Measurements from ENCODE around the gene GLIS1.

The GLIS1 gene

GRCh38 chr1:53736290-53736689, 2.7 kb downstream of the GLIS1 start:
- no peak for DNase-seq (ENCODE audit: low read depth in 2 of 2, low spot score in 1 of 2)

- DNase-seq (ENCODE audit: low read depth in 2 of 2, low spot score in 1 of 2), result no peak
Observed at GRCh38 chr1:53735681-53736080, 3.3 kb downstream of the GLIS1 start.

GRCh38 chr1:53735261-53735660, 3.7 kb downstream of the GLIS1 start:
- DNase-seq (ENCODE audit: low read depth in 2 of 2, low spot score in 1 of 2), result no peak

- no peak for DNase-seq (ENCODE audit: low read depth in 2 of 2, low spot score in 1 of 2)
Observed at GRCh38 chr1:53734650-53735211, 4.2 kb downstream of the GLIS1 start.

GRCh38 chr1:53733975-53734649, 4.9 kb downstream of the GLIS1 start:
- no peak for DNase-seq (ENCODE audit: low read depth in 2 of 2, low spot score in 1 of 2)

GRCh38 chr1:53733447-53733931, 5.5 kb downstream of the GLIS1 start:
- no peak for DNase-seq (ENCODE audit: low read depth in 2 of 2, low spot score in 1 of 2)

GRCh38 chr1:53732912-53733317, 6.0 kb downstream of the GLIS1 start:
- no peak for DNase-seq (ENCODE audit: low read depth in 2 of 2, low spot score in 1 of 2)

GRCh38 chr1:53732409-53732808, 6.6 kb downstream of the GLIS1 start:
- DNase-seq (ENCODE audit: low read depth in 2 of 2, low spot score in 1 of 2), result no peak

- DNase-seq (ENCODE audit: low read depth in 2 of 2, low spot score in 1 of 2), result no peak
Observed at GRCh38 chr1:53731779-53732305, 7.1 kb downstream of the GLIS1 start.

GRCh38 chr1:53731043-53731600, 7.8 kb downstream of the GLIS1 start:
- DNase-seq (ENCODE audit: low read depth in 2 of 2, low spot score in 1 of 2), result no peak

GRCh38 chr1:53730224-53730865, 8.6 kb downstream of the GLIS1 start:
- no peak for DNase-seq (ENCODE audit: low read depth in 2 of 2, low spot score in 1 of 2)

GRCh38 chr1:53729456-53730223, 9.3 kb downstream of the GLIS1 start:
- no peak for DNase-seq (ENCODE audit: low read depth in 2 of 2, low spot score in 1 of 2)

GRCh38 chr1:53728702-53729455, 10.1 kb downstream of the GLIS1 start:
- no peak for DNase-seq (ENCODE audit: low read depth in 2 of 2, low spot score in 1 of 2)

GRCh38 chr1:53728196-53728595, 10.8 kb downstream of the GLIS1 start:
- no peak for DNase-seq (ENCODE audit: low read depth in 2 of 2, low spot score in 1 of 2)

GRCh38 chr1:53727461-53728092, 11.4 kb downstream of the GLIS1 start:
- no peak for DNase-seq (ENCODE audit: low read depth in 2 of 2, low spot score in 1 of 2)

GRCh38 chr1:53726009-53726600, 12.9 kb downstream of the GLIS1 start:
- no peak for DNase-seq (ENCODE audit: low read depth in 2 of 2, low spot score in 1 of 2)

GRCh38 chr1:53725238-53725689, 13.7 kb downstream of the GLIS1 start:
- no peak for DNase-seq (ENCODE audit: low read depth in 2 of 2, low spot score in 1 of 2)

GRCh38 chr1:53722025-53722424, 16.9 kb downstream of the GLIS1 start:
- DNase-seq (ENCODE audit: low read depth in 2 of 2, low spot score in 1 of 2), result no peak

GRCh38 chr1:53721088-53721487, 17.9 kb downstream of the GLIS1 start:
- DNase-seq (ENCODE audit: low read depth in 2 of 2, low spot score in 1 of 2), result no peak

Data from stimulated activated CD8-positive, alpha-beta memory T cell treated with anti-CD3 and anti-CD28 coated beads, Interleukin-4, amount 100 ng/mL, for 1 hour (primary cell).